HG02938 (cell line): ENCODE results near the gene TPST2.
"Not testable (repeated sequence)": the region's sequence is repeated elsewhere in the genome, so short reads cannot be mapped to it uniquely, and the experiment has no call there.

Experiments
- ATAC-seq: cut with Tn5 transposase; IDR thresholded peaks from one replicate; pipeline ENCODE4 v1.9.1; 2021; ENCODE audit warnings: mild to moderate bottlenecking, moderate library complexity; ENCODE audit not compliant: unreplicated experiment

TPST2 gene

GRCh38 chr22:26589845-26590736 lies at the start of gene TPST2:
Gene TPST2 (minus strand): TSS chr22:26590132. CDS start chr22:26541630, 48,502 bp downstream.
- ATAC-seq: no peak

- no peak for ATAC-seq
Measured at GRCh38 chr22:26636296-26636695, 46.4 kb upstream of the TPST2 start.

- no peak for ATAC-seq
Measured at GRCh38 chr22:26635117-26635516, 45.2 kb upstream of the TPST2 start.

GRCh38 chr22:26634189-26634588 lies 44.3 kb upstream of the TPST2 start:
- ATAC-seq: no peak

GRCh38 chr22:26632422-26633155 lies 42.7 kb upstream of the TPST2 start:
- ATAC-seq: no peak

GRCh38 chr22:26631282-26631681 lies 41.4 kb upstream of the TPST2 start:
- no peak for ATAC-seq

GRCh38 chr22:26629988-26630761 lies 40.2 kb upstream of the TPST2 start:
- ATAC-seq: no peak

- no peak for ATAC-seq
Measured at GRCh38 chr22:26624803-26625202, 34.9 kb upstream of the TPST2 start.

GRCh38 chr22:26623984-26624383 lies 34.1 kb upstream of the TPST2 start:
- no peak for ATAC-seq

- no peak for ATAC-seq
Measured at GRCh38 chr22:26621663-26622062, 31.7 kb upstream of the TPST2 start, which contains the start of gene CRYBA4. Gene CRYBA4 (plus strand): TSS chr22:26621963. CDS start chr22:26622597, 634 bp downstream.

- no peak for ATAC-seq
Measured at GRCh38 chr22:26620197-26620596, 30.3 kb upstream of the TPST2 start.

GRCh38 chr22:26619510-26619909 lies 29.6 kb upstream of the TPST2 start:
- ATAC-seq: no peak

GRCh38 chr22:26618455-26618854 lies 28.5 kb upstream of the TPST2 start:
- ATAC-seq: no peak

GRCh38 chr22:26617271-26618199 lies 27.6 kb upstream of the TPST2 start, which contains the start of gene CRYBB1:
Gene CRYBB1 (minus strand): TSS chr22:26618027. CDS start chr22:26616319, 1,708 bp downstream.
- ATAC-seq: no peak

- no peak for ATAC-seq
Measured at GRCh38 chr22:26616650-26617049, 26.7 kb upstream of the TPST2 start.

GRCh38 chr22:26615830-26616435 lies 26.0 kb upstream of the TPST2 start:
- ATAC-seq: no peak

GRCh38 chr22:26615149-26615548 lies 25.2 kb upstream of the TPST2 start:
- ATAC-seq: no peak

GRCh38 chr22:26614322-26614721 lies 24.4 kb upstream of the TPST2 start:
- ATAC-seq: no peak

- ATAC-seq: not testable (repeated sequence)
Measured at GRCh38 chr22:26613753-26614152, 23.8 kb upstream of the TPST2 start.
